Astrocyte of the cerebellum (primary cell): ENCODE data around the gene RPE.
A peak's percentile ranks its signal among the peaks of the same experiment; 100 is the strongest.

Experiments used
- DNase-seq: peaks from one replicate; pipeline ENCODE4 v3.0.0-alpha.2; 2011; ENCODE audit warnings: low read depth
- H3K4me3 ChIP-seq: 2 replicates; pipeline ENCODE4 v1.5.1; 2011; ENCODE audit warnings: mild to moderate bottlenecking, low read depth, low read length, moderate library complexity
- in situ Hi-C: cut with HindIII; loops from 2 replicates; pipeline ENCODE4 v1.10.0; 2017; ENCODE audit warnings: low sequenced_read_pairs
- TF ChIP-seq, protein P1 (sequence below): IDR thresholded peaks from 2 replicates; pipeline ENCODE4 v1.5.1; 2012; ENCODE audit warnings: low read length, low read depth, moderate library complexity, mild to moderate bottlenecking; ENCODE audit errors: missing control alignments

RPE gene

DNA sequence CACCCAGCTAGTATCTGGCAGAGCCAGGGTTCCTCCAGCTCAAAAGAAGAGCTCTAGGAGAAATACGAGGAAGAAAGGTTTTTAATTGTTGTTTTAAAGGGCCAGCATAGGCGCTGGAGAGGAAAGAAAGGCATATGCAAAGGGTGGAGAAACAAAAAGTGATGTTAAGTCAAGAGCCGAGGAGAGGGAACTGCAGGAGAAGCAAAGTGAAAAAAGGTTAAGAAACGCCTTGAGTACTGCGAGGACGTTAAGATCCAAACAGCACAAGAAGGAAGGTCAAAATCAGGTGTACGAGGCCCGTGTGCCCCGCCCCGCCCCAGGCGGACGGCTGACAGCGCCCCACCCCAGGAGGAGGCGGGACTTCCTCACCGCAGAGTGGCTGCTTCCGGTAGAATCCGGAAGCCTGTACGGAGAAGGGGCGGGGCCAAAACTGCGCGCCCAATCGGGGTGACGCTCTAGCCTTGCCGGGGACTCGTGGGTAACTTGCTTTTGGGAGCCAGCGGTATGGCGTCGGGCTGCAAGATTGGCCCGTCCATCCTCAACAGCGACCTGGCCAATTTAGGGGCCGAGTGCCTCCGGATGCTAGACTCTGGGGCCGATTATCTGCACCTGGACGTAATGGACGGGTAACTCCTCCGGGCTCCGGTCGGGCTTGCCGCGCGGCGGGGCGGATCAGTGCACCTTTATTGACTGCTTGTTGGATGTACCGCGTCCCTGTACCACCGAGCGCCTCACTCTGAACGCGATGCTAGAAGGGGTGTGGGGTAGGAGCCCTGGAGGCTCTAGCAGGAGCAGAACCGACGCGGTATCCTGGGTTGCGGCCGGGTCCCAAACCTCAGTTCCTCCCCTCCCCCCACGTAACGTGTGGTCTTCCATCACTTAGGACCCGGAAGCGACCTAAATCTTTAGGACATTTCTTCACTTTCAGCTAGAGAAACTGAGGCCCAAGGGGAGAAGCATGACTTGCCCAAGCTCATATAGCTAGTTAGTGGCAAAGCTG lies at the start of gene RPE:
Gene RPE, plus strand, starts transcription at position 481 of the 1,000 bp plus-strand sequence. Its CDS starts 24 bp downstream, at position 505.
- in situ Hi-C loops: no loop called here

GRCh38 chr2:209956271-209956670 lies 46.2 kb upstream of the RPE start:
- in situ Hi-C loops: loop anchor here (25.0 kb wide), 1 partner anchor 231 kb away; no protein-coding TSS in a partner anchor
- TF ChIP-seq, protein P1, sequence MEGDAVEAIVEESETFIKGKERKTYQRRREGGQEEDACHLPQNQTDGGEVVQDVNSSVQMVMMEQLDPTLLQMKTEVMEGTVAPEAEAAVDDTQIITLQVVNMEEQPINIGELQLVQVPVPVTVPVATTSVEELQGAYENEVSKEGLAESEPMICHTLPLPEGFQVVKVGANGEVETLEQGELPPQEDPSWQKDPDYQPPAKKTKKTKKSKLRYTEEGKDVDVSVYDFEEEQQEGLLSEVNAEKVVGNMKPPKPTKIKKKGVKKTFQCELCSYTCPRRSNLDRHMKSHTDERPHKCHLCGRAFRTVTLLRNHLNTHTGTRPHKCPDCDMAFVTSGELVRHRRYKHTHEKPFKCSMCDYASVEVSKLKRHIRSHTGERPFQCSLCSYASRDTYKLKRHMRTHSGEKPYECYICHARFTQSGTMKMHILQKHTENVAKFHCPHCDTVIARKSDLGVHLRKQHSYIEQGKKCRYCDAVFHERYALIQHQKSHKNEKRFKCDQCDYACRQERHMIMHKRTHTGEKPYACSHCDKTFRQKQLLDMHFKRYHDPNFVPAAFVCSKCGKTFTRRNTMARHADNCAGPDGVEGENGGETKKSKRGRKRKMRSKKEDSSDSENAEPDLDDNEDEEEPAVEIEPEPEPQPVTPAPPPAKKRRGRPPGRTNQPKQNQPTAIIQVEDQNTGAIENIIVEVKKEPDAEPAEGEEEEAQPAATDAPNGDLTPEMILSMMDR: no peak
- DNase-seq: no peak
- no peak overlapping the region for H3K4me3 ChIP-seq

More for the DNA sequence above, at the start of gene RPE:
- TF ChIP-seq, protein P1: no peak
- peak; percentile 83 for DNase-seq
- H3K4me3 ChIP-seq: peak within 1 kb of the TSS; percentile 89

- no peak overlapping the region for H3K4me3 ChIP-seq
- TF ChIP-seq, protein P1: no peak
- DNase-seq: no peak
- in situ Hi-C loops: loop anchor here (25.0 kb wide), 1 partner anchor 229 kb away; no protein-coding TSS in a partner anchor
Measured at GRCh38 chr2:209958016-209958415, 44.4 kb upstream of the RPE start.

DNA sequence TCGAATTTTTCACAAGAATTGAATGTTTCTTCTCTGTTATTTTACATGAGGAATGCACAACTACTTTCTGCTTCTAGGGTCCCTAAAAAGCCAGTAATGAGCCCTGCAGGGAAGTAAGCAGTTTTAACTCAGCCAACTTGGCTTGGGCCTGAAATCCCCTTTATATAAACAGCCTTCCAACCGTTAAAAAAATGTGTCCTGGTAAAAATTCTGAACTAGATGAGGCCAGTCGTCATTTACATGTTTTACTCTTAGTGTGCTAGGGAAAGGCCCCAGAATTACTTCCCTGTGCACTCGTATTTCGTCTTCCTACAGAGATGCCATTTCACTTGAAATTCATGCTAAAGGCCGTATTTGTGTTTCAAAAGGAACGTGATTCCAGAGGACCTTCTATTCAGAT lies 42.4 kb upstream of the RPE start:
- TF ChIP-seq, protein P1: no peak
- DNase-seq: no peak
- no peak overlapping the region for H3K4me3 ChIP-seq
- in situ Hi-C loops: loop anchor here (25.0 kb wide), 1 partner anchor 227 kb away; no protein-coding TSS in a partner anchor

DNA sequence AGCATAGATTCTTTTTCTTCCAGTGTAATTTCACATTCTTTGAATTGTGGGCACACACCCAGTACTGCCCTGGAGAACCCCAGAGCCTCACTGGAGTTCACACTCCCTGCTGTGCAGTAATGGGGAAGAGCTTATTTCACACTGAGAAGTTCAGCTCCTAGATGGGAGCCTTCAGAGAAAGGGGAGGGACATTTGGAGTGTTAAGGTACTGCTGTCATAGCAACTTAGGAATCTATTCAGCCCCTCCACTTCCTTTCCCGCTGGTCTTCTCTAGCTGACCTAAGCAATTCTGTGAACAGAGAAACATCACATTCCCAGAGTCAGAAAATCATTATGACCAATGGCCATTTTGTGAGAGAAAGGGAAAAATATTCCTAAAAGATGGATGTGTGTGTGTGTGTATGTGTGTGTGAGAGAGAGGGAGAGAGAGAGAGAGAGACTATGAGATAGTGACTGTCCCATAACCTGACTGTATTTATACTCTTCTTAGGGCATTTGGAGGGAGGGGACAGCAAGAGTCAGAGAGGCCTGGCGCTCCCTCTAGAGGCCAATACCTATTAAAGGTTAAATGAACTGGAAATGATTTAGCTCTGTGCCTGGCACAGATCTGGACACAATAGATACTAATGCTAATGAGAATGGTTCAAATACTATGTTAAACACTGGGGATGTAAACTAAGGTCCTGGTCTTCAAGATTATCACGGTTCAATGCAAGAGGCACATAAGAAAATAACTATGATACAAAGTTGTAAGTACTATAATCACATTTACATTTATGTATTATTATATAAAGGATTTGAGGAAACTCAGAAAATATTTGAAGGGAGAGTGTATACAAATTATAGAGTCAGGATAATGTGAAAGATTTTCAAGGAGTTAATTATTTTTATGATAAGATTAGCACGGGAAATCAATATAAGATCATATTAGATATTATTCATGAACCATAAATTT lies 41.5 kb upstream of the RPE start:
- peak; percentile 86 for DNase-seq
- TF ChIP-seq, protein P1: peak; percentile 71
- H3K4me3 ChIP-seq: no peak overlapping the region
- in situ Hi-C loops: loop anchor here (25.0 kb wide), 1 partner anchor 226 kb away; no protein-coding TSS in a partner anchor

DNA sequence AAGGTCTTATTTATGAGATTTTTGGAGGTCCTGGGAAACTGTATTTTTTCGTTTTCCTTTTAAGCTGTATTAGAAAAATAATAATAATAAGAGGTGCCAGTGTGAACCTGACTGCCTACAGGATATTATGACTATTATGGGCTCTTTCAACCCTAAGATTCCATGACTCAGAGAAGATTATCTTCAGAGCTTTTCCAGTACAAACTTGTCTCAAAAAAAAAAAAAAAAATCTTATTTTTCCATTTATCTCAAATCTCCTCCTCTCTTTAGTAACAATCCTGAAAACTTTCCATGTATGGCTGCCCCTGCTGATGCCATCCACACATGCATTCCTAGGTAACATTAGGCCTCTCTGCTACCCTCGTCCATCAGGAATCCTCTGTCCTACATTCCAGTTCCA lies 36.7 kb upstream of the RPE start:
- TF ChIP-seq, protein P1: no peak
- DNase-seq: no peak
- in situ Hi-C loops: loop anchor here (25.0 kb wide), 1 partner anchor 222 kb away; no protein-coding TSS in a partner anchor

More for the DNA sequence above, 36.7 kb upstream of the RPE start:
- H3K4me3 ChIP-seq: no peak overlapping the region
